Measurements from ENCODE around the gene KRTAP20-3.

KRTAP20-3 gene

DNA sequence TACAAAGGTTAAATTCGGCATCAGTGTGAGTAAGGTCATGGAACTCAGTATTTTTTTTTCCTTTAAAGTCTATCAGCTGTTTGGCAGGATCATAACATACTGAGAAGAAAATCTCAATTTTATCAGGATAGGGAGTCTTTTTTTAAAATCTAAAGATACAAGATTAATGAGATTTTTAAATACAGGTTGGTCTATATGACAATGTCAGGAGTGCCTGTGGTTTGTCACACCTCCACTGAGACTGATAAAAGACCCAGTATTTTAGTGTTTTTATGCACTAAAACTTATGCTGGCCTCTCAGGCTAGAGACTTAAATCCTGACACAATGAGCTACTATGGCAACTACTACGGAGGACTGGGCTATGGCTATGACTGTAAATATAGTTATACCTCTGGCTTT lies at the start of gene KRTAP20-3:
TSS of gene KRTAP20-3 (plus strand) at position 301 of the 400 bp plus-strand sequence.
- no peak within 1 kb of the TSS for H3K27ac Mint-ChIP-seq (ENCODE audit: low read depth)
- ATAC-seq (replicated peaks; ENCODE audit: extremely low read depth, poor library complexity, severe bottlenecking): no peak

GRCh38 chr21:30598802-30599201 lies 43.9 kb upstream of the KRTAP20-3 start, which contains the start of gene KRTAP6-2:
Gene KRTAP6-2 (minus strand): TSS chr21:30598902. CDS start chr21:30598874, 28 bp downstream.
- DNase-seq (ENCODE audit: low spot score in 2 of 2) (no peak), ATAC-seq (replicated peaks; ENCODE audit: extremely low read depth, poor library complexity, severe bottlenecking) (no peak)
- Mint-ChIP-seq H3K36me3 (ENCODE audit: insufficient read depth) (no peaks in the 10 kb centered on the region), H3K9me3 (peaks cover 18% of the 10 kb centered on the region), H3K27me3 (no peaks in the 10 kb centered on the region), H3K4me1 (no peaks in the 10 kb centered on the region), H3K4me3 (no peak within 1 kb of the TSS), H3K27ac (ENCODE audit: low read depth) (no peak within 1 kb of the TSS)

More for the DNA sequence above, at the start of gene KRTAP20-3:
- no peaks in the 10 kb centered on the region for H3K36me3 Mint-ChIP-seq (ENCODE audit: insufficient read depth)
- no peaks in the 10 kb centered on the region for H3K27me3 Mint-ChIP-seq
- DNase-seq (ENCODE audit: low spot score in 2 of 2): no peak
- H3K9me3 Mint-ChIP-seq: peaks cover 5% of the 10 kb centered on the region
- H3K4me1 Mint-ChIP-seq: no peaks in the 10 kb centered on the region
- no peak within 1 kb of the TSS for H3K4me3 Mint-ChIP-seq

DNA sequence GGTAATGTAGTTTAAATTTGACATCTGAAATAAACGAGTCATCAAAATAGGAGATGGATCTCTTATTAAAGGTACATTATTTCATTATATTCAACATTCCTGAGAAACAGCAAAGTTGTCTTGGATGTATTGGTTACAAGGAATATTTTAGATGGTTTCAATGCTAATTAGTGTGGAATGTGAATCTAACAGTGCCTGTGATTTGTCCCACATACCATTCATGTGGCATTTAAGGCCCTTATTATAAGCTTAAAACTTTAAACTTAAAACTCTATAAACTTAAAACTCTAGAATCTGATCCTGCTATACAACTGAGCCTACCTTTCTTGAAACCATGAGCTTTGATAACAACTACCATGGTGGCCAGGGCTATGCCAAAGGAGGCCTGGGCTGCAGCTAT lies 41.9 kb upstream of the KRTAP20-3 start, which contains the start of gene KRTAP22-1:
TSS of gene KRTAP22-1 (plus strand) at position 301 of the 400 bp plus-strand sequence.
- Mint-ChIP-seq H3K4me3 (no peak within 1 kb of the TSS), H3K27ac (ENCODE audit: low read depth) (no peak within 1 kb of the TSS), H3K27me3 (no peaks in the 10 kb centered on the region), H3K36me3 (ENCODE audit: insufficient read depth) (no peaks in the 10 kb centered on the region), H3K9me3 (peaks cover 13% of the 10 kb centered on the region), H3K4me1 (no peaks in the 10 kb centered on the region)
- DNase-seq (ENCODE audit: low spot score in 2 of 2) (no peak), ATAC-seq (replicated peaks; ENCODE audit: extremely low read depth, poor library complexity, severe bottlenecking) (no peak)

DNA sequence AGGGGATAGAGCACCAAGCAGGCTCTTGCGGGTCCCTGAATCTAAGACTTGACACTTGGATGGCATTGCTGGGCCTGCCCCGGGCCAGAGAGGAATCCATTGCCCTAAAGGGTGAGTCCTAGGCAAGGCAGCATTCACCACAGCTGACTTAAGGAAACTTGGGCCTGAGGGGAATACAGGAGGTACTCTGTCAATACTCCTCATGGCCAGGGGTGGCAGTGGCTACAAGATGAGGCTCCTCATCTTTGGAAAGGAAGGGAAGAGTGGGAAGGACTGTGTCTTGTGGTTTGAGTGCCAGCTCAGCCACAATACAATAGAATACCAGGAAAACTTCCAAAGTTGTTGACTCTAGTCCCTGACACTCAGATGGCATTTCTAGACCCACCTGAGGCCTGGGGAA lies 36.7 kb upstream of the KRTAP20-3 start:
- H3K9me3 Mint-ChIP-seq: peaks cover 16% of the 10 kb centered on the region
- H3K27ac Mint-ChIP-seq (ENCODE audit: low read depth): no peak overlapping the region
- no peaks in the 10 kb centered on the region for H3K27me3 Mint-ChIP-seq
- H3K4me1 Mint-ChIP-seq: no peaks in the 10 kb centered on the region
- H3K36me3 Mint-ChIP-seq (ENCODE audit: insufficient read depth): no peaks in the 10 kb centered on the region
- H3K4me3 Mint-ChIP-seq: no peak overlapping the region
- DNase-seq (ENCODE audit: low spot score in 2 of 2) (no peak), ATAC-seq (replicated peaks; ENCODE audit: extremely low read depth, poor library complexity, severe bottlenecking) (no peak)

DNA sequence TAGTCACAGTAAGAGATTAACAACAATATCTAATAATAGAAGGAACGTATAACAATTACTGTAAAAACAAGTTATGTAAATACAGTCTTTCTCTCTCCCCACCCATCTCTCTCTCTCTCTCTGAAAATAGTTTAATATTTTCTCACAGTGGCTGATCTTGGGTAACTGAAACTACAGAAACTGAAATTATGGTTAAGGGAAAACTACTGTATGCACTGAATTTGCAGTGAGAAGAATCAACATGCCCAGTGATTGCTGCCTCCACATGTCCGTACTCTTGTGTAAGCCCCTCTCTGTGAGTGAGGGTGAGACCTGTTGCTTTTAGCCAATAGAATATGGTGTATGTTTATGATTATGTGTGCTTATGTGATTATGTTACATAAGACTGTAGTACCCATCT lies 30.5 kb upstream of the KRTAP20-3 start:
- Mint-ChIP-seq H3K36me3 (ENCODE audit: insufficient read depth) (no peaks in the 10 kb centered on the region), H3K27me3 (no peaks in the 10 kb centered on the region), H3K27ac (ENCODE audit: low read depth) (no peak overlapping the region), H3K9me3 (peaks cover 5% of the 10 kb centered on the region), H3K4me1 (no peaks in the 10 kb centered on the region), H3K4me3 (no peak overlapping the region)
- ATAC-seq (replicated peaks; ENCODE audit: extremely low read depth, poor library complexity, severe bottlenecking) (no peak), DNase-seq (ENCODE audit: low spot score in 2 of 2) (no peak)

DNA sequence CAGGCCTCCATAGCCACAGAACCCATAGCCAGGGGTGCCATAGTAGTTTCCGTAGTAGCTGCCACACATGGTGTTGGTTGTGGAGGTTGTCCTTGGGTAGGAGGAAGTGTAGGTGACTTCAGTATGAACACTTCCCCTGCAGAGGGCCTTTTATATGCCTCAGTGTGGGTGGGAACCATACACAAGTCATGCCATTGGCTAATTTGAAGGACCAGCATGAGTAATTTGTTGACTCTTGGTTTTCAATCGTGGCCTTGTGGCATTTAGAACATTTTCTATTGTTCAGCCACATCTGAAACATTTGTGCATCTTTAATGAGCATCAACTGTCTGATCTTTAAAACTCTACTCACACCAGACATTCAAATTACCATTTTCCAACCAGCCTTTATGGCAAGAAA lies 28.8 kb upstream of the KRTAP20-3 start, which contains the start of gene KRTAP6-1:
TSS of gene KRTAP6-1 (minus strand) at position 95 of the 400 bp plus-strand sequence. CDS start at position 69, 26 bp downstream.
- no peak within 1 kb of the TSS for H3K4me3 Mint-ChIP-seq
- no peaks in the 10 kb centered on the region for H3K27me3 Mint-ChIP-seq
- H3K27ac Mint-ChIP-seq (ENCODE audit: low read depth): no peak within 1 kb of the TSS
- DNase-seq (ENCODE audit: low spot score in 2 of 2) (no peak), ATAC-seq (replicated peaks; ENCODE audit: extremely low read depth, poor library complexity, severe bottlenecking) (no peak)
- no peaks in the 10 kb centered on the region for H3K36me3 Mint-ChIP-seq (ENCODE audit: insufficient read depth)
- H3K4me1 Mint-ChIP-seq: no peaks in the 10 kb centered on the region
- H3K9me3 Mint-ChIP-seq: peaks cover 5% of the 10 kb centered on the region

GRCh38 chr21:30615199-30615598 lies 27.5 kb upstream of the KRTAP20-3 start:
- peaks cover 5% of the 10 kb centered on the region for H3K9me3 Mint-ChIP-seq
- H3K4me1 Mint-ChIP-seq: no peaks in the 10 kb centered on the region
- no peak for ATAC-seq (replicated peaks; ENCODE audit: extremely low read depth, poor library complexity, severe bottlenecking)
- H3K4me3 Mint-ChIP-seq: no peak overlapping the region
- DNase-seq (ENCODE audit: low spot score in 2 of 2): no peak
- H3K27ac Mint-ChIP-seq (ENCODE audit: low read depth): no peak overlapping the region
- H3K36me3 Mint-ChIP-seq (ENCODE audit: insufficient read depth): no peaks in the 10 kb centered on the region
- H3K27me3 Mint-ChIP-seq: no peaks in the 10 kb centered on the region

DNA sequence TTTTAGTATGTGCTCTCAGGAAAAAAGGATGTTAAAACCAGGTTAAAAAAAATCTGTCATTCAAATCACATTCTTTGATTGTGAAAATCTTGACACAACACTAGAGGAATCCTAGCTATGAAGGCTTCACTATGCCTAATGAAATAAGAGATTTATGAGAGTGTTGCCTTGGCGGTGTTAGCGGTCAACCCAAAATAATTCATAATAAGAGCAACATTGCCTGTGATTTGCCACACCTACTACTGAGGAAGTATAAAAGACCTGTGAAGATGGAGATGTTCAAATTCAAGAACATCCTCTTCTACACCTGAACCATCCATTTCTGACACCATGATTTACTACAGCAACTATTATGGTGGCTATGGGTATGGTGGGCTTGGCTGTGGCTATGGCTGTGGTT lies 26.5 kb upstream of the KRTAP20-3 start, which contains the start of gene KRTAP20-1:
TSS of gene KRTAP20-1 (plus strand) at position 301 of the 400 bp plus-strand sequence. CDS start at position 331, 30 bp downstream.
- no peaks in the 10 kb centered on the region for H3K4me1 Mint-ChIP-seq
- ATAC-seq (replicated peaks; ENCODE audit: extremely low read depth, poor library complexity, severe bottlenecking): no peak

GRCh38 chr21:30620080-30620479 lies 22.6 kb upstream of the KRTAP20-3 start:
- no peaks in the 10 kb centered on the region for H3K4me1 Mint-ChIP-seq
- DNase-seq (ENCODE audit: low spot score in 2 of 2) (no peak), ATAC-seq (replicated peaks; ENCODE audit: extremely low read depth, poor library complexity, severe bottlenecking) (no peak)
- H3K36me3 Mint-ChIP-seq (ENCODE audit: insufficient read depth): no peaks in the 10 kb centered on the region
- no peaks in the 10 kb centered on the region for H3K27me3 Mint-ChIP-seq
- H3K9me3 Mint-ChIP-seq: no peaks in the 10 kb centered on the region
- H3K4me3 Mint-ChIP-seq: no peak overlapping the region
- H3K27ac Mint-ChIP-seq (ENCODE audit: low read depth): no peak overlapping the region

More for the DNA sequence above, 26.5 kb upstream of the KRTAP20-3 start, which contains the start of gene KRTAP20-1:
- H3K36me3 Mint-ChIP-seq (ENCODE audit: insufficient read depth): no peaks in the 10 kb centered on the region
- H3K9me3 Mint-ChIP-seq: no peaks in the 10 kb centered on the region
- no peak for DNase-seq (ENCODE audit: low spot score in 2 of 2)
- no peak within 1 kb of the TSS for H3K27ac Mint-ChIP-seq (ENCODE audit: low read depth)
- no peaks in the 10 kb centered on the region for H3K27me3 Mint-ChIP-seq
- no peak within 1 kb of the TSS for H3K4me3 Mint-ChIP-seq

DNA sequence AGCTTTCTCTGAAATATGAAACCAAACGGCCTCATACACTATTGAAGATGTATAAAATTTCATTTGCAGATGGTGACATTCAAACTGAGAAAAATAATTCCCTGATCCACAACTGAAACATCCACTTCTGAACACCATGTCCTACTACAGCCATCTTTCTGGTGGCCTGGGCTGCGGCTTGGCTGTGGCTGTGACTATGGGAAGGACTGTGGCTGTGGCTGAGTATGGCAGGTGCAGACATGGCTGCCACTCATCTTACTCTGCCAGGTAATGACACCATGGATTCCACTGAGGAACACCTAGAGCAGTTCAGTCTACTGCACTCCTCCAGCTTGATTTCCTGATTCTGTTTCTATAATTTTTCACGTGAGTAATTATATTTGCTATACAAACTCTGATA lies 22.1 kb upstream of the KRTAP20-3 start, which contains the start of gene KRTAP20-4:
TSS of gene KRTAP20-4 (plus strand) at position 106 of the 400 bp plus-strand sequence.
- ATAC-seq (replicated peaks; ENCODE audit: extremely low read depth, poor library complexity, severe bottlenecking): no peak
- Mint-ChIP-seq H3K27me3 (no peaks in the 10 kb centered on the region), H3K4me3 (no peak within 1 kb of the TSS)

DNA sequence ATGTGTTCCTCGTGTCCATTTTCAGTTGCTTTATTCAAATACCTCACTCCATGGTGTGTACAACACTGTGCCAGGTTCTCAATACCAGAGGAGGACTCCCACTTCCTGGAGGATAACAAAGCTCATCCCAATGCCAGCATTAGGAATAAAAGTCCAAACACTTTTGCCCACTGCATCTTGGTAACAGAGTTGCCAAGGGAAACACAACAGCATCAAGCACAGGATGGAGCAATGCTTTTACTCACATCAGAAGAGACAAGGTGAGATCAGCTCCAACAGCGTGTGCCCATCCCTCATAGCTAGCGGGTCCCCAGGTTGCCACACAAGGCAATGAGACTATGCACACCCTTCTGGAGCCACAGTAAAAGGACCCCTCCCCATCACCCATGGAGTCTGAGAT lies 19.3 kb upstream of the KRTAP20-3 start:
- no peak overlapping the region for H3K27ac Mint-ChIP-seq (ENCODE audit: low read depth)
- no peaks in the 10 kb centered on the region for H3K4me1 Mint-ChIP-seq
- DNase-seq (ENCODE audit: low spot score in 2 of 2) (no peak), ATAC-seq (replicated peaks; ENCODE audit: extremely low read depth, poor library complexity, severe bottlenecking) (no peak)
- no peaks in the 10 kb centered on the region for H3K27me3 Mint-ChIP-seq
- H3K4me3 Mint-ChIP-seq: no peak overlapping the region
- no peaks in the 10 kb centered on the region for H3K9me3 Mint-ChIP-seq
- H3K36me3 Mint-ChIP-seq (ENCODE audit: insufficient read depth): no peaks in the 10 kb centered on the region

More for the DNA sequence above, 22.1 kb upstream of the KRTAP20-3 start, which contains the start of gene KRTAP20-4:
- H3K27ac Mint-ChIP-seq (ENCODE audit: low read depth): no peak within 1 kb of the TSS
- H3K4me1 Mint-ChIP-seq: no peaks in the 10 kb centered on the region
- DNase-seq (ENCODE audit: low spot score in 2 of 2): no peak
- H3K9me3 Mint-ChIP-seq: no peaks in the 10 kb centered on the region
- H3K36me3 Mint-ChIP-seq (ENCODE audit: insufficient read depth): no peaks in the 10 kb centered on the region

DNA sequence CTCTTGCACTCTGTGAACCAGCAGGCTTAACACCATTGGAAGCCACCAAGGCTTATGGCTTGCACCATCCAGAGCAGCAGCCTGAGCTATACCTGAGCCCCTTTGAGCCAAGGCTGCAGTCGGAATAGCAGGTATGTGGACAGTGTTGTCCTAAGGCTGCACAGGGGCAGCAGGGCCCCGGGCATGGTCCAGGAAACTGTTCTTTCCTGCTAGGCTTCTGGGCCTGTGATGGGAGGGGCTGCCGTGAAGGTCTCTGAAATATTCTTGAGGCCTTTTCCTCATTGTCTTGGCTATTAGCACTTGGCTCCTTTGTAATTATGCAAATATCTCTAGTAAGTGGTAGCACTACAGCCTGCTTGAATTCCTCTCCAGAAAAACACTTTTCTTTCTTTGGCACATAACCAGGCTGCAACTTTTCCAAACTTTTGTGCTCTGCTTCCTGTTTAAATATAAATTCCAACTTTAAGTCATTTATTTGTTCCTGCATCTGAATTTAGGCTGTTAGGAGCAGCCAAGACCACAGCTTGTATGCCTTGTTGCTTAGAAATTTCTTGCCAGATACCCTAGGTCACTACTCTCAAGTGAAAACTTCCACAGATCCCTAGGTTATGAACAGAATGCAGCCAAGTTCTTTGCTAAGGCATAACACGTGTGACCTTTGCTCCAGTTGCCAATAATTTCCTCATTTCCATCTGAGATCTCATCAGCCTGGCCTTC lies 17.1 kb upstream of the KRTAP20-3 start:
- Mint-ChIP-seq H3K4me3 (no peak overlapping the region), H3K4me1 (no peaks in the 10 kb centered on the region), H3K27me3 (no peaks in the 10 kb centered on the region), H3K9me3 (peaks cover 4% of the 10 kb centered on the region), H3K36me3 (ENCODE audit: insufficient read depth) (no peaks in the 10 kb centered on the region), H3K27ac (ENCODE audit: low read depth) (no peak overlapping the region)
- no peak for DNase-seq (ENCODE audit: low spot score in 2 of 2)
- ATAC-seq (replicated peaks; ENCODE audit: extremely low read depth, poor library complexity, severe bottlenecking): no peak

DNA sequence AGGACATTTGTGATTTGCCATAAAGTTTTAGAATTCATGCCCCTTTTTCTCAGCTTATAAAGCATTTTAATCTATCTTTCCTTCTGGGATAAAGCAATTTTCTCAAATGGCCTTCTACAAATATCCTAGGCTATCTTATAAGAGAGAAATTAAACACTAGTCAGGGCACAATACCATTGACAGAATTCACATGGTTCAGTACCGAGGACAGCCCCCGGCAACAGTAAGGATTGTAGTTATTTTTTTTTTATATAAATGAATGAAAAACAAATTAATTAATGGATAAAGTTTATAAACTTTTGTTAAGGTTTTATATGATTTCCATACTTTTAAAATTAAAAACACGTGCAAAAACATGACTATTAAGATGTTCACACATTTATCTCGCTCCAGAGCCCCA lies 14.6 kb upstream of the KRTAP20-3 start:
- DNase-seq (ENCODE audit: low spot score in 2 of 2) (no peak), ATAC-seq (replicated peaks; ENCODE audit: extremely low read depth, poor library complexity, severe bottlenecking) (no peak)
- Mint-ChIP-seq H3K4me1 (no peaks in the 10 kb centered on the region), H3K27ac (ENCODE audit: low read depth) (no peak overlapping the region), H3K4me3 (no peak overlapping the region), H3K9me3 (peaks cover 12% of the 10 kb centered on the region), H3K36me3 (ENCODE audit: insufficient read depth) (no peaks in the 10 kb centered on the region), H3K27me3 (no peaks in the 10 kb centered on the region)
